Measurements from ENCODE around the gene RSPO3.
"Not testable (repeated sequence)": the region's sequence is repeated elsewhere in the genome, so short reads cannot be mapped to it uniquely, and the experiment has no call there.

RSPO3 gene

DNA sequence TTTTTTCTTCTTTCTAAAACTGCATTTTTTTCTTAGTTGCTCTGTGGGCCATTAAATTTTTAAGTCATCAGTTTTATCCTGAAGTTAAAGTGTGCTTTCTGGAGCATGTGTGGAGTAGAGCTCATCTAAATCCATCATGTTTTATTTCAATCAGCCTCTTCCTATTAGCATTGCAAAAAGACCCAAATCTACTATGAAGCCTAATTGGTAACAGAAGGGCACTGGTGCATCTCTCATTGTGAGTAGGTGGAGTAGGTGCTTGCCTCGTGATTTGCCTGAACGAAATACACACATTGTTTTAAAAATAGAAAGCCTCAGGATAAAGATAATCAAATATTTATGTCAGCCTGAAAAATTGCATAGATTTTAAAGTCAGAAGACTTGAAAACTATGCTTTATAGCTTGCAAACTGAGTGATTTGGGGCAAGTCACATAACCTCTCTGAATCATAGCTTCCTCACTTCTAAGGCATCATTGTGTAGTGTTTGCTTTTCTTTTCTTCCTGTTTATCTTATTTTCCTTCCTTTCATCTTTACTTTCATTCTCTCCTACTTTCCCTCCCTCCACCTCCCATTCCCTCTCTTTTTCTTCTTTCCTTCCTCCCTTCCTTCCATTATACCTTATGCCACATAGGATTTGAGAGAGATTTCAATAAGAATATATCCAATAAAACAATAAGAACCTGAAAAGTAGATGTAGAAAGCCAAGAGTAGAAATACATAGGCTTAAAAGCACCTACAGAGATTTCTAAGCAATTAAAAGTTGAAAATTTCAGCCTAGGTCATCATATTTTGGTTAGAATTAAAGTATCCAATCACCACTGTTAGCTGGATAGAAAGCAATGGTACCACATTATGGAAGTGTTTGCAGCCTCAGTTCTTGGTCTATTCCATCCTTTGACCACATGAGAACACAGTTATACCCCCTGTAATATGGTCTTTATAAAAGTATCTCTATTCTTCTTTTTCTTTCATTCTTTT, 98.6 kb downstream of the RSPO3 start:
- H3K4me3 ChIP-seq (ENCODE audit: low read depth, low read length) = no peak overlapping the region

DNA sequence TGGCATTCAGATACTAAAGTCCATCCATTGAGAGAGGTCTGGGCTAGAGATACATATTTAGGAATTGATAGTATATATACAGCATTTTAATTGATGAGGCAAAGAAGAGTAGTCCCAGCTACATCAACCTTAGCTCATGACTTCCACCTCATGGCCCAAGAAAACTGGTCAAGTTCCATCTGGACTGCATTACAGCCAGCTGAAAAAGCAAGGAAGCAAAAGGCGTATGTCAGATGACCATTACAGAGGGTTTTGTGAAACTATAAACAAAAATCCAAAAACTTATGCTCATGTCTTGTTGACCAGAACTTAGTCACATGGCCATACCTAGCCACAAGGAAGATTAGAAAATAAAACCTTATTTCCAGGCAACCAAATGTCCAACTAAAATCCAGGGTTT, 101.4 kb downstream of the RSPO3 start:
- TF ChIP-seq, protein P1, sequence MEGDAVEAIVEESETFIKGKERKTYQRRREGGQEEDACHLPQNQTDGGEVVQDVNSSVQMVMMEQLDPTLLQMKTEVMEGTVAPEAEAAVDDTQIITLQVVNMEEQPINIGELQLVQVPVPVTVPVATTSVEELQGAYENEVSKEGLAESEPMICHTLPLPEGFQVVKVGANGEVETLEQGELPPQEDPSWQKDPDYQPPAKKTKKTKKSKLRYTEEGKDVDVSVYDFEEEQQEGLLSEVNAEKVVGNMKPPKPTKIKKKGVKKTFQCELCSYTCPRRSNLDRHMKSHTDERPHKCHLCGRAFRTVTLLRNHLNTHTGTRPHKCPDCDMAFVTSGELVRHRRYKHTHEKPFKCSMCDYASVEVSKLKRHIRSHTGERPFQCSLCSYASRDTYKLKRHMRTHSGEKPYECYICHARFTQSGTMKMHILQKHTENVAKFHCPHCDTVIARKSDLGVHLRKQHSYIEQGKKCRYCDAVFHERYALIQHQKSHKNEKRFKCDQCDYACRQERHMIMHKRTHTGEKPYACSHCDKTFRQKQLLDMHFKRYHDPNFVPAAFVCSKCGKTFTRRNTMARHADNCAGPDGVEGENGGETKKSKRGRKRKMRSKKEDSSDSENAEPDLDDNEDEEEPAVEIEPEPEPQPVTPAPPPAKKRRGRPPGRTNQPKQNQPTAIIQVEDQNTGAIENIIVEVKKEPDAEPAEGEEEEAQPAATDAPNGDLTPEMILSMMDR (IDR thresholded peaks at IDR 0.05; ENCODE audit: low read depth, low read length, missing control alignments) = no peak
- DNase-seq (ENCODE audit: low read depth) = no peak
- H3K4me3 ChIP-seq (ENCODE audit: low read depth, low read length) = no peak overlapping the region

More for the DNA sequence above, 98.6 kb downstream of the RSPO3 start:
- no peak for DNase-seq (ENCODE audit: low read depth)
- TF ChIP-seq, protein P1 (IDR thresholded peaks at IDR 0.05; ENCODE audit: low read depth, low read length, missing control alignments) = no peak

DNA sequence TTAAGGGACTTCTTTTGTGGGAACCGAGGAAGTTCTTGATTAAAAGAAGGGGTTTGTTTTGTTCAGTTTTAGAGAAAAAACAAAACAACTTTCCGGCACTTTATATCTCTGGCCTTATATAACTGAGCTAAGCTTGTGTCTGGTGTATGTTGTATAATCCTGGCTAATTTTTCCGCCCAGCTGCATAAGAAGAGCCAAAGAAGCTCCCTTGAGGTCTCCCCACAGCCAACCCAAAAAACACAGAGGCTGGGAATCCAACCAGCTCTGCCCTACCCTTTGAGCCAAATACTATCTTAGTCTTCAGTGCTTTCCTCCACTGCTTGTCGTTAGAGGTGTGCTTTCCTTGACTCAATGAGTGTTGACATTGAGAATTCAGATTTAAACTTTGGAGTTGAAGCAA, 102.7 kb downstream of the RSPO3 start:
- TF ChIP-seq, protein P1 (IDR thresholded peaks at IDR 0.05; ENCODE audit: low read depth, low read length, missing control alignments) = no peak
- no peak for DNase-seq (ENCODE audit: low read depth)
- no peak overlapping the region for H3K4me3 ChIP-seq (ENCODE audit: low read depth, low read length)

DNA sequence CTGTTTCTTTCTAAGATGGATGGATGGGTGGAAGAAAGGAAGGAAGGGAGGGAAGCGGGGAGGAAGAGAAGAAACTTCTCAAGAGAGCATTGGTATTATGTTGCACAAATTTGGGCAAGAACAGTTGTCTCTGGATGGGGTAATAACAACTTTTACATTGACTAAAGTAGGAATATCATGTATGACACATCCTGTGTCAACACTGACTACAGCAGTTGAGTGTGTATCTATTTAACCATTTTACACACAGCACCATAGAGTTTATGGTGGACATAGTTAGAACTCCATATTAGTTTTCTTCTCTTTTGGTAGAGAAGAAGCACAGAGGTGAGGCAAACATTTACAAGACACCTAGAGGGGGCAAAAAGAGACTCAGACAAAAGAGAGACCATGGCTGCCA, 103.9 kb downstream of the RSPO3 start:
- no peak for DNase-seq (ENCODE audit: low read depth)
- TF ChIP-seq, protein P1 (IDR thresholded peaks at IDR 0.05; ENCODE audit: low read depth, low read length, missing control alignments) = no peak
- H3K4me3 ChIP-seq (ENCODE audit: low read depth, low read length) = no peak overlapping the region

DNA sequence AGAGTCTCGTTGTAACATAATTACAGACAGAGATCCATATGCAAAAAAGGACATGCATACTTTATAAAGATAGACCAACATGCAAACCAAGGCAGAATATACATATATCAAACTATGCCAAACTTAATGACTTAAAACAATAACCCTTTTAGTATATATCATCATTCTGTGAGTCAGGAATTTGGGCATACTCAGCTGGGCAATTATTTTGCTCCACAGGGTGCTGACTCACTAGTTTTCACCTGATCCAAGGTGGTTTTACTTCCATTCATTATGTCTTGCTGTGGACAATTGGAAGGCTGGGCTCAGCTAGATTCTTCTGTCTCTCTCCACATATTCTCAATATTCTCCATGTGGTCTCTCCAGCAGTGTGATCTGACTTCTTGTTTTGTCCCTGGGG, 107.0 kb downstream of the RSPO3 start:
- no peak overlapping the region for H3K4me3 ChIP-seq (ENCODE audit: low read depth, low read length)
- no peak for DNase-seq (ENCODE audit: low read depth)
- TF ChIP-seq, protein P1 (IDR thresholded peaks at IDR 0.05; ENCODE audit: low read depth, low read length, missing control alignments) = no peak

DNA sequence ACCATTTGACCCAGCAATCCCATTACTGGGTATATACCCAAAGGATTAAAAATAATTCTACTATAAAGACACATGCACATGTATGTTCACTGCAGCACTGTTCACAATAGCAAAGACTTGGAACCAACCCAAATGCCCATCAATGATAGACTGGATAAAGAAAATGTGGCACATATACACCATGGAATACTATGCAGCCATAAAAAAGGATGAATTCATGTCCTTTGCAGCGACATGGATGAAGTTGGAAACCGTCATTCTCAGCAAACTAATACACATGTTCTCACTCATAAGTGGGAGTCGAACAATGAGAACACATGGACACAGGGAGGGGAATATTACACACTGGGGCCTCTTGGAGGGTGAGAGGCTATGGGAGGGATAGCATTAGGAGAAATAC, 115.3 kb downstream of the RSPO3 start:
- not testable (repeated sequence) for H3K4me3 ChIP-seq (ENCODE audit: low read depth, low read length); DNase-seq (ENCODE audit: low read depth)

DNA sequence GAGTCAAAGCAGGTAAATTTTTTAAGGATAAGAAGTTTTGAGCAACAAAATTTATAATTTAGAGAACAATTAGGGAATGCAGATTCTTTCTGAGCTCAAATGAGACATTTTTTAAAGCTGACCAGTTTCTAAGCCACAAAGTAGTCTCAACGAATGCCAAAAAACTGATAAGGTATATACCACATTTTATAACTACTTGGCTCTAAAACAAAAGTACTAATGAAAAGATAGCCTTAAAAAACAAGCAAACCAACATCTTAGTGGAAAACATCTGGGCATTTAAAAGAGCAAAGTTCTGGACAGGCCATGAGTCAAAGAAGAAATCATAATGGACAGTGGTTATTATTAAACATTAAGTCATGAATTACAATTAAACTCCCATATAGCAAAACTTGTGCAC, 125.0 kb downstream of the RSPO3 start:
- TF ChIP-seq, protein P1 (IDR thresholded peaks at IDR 0.05; ENCODE audit: low read depth, low read length, missing control alignments) = no peak
- DNase-seq (ENCODE audit: low read depth) = no peak
- no peak overlapping the region for H3K4me3 ChIP-seq (ENCODE audit: low read depth, low read length)

Measured in GM12864 (cell line).